SK-N-SH treated with all-trans-retinoic acid at 6 μM for 48 hours (cell line): Measurements from ENCODE around the gene PGK1.

Experiments
- ARNTL ChIP-seq: fragments of 450-650 bp; formaldehyde crosslinking; IDR thresholded peaks from 2 replicates; pipeline ENCODE4 v1.5.0; 2020; ENCODE audit warnings: low read depth, mild to moderate bottlenecking, moderate library complexity, borderline replicate concordance
- BACH2 ChIP-seq: fragments of 250-450 bp; sonication (Bioruptor Pico); IDR thresholded peaks from 2 replicates; pipeline ENCODE4 v1.9.0; 2021; ENCODE audit warnings: mild to moderate bottlenecking, borderline replicate concordance
- CREB5 ChIP-seq: fragments of 250-450 bp; sonication (Bioruptor Pico); IDR thresholded peaks from 2 replicates; pipeline ENCODE4 v1.5.1; 2020; ENCODE audit warnings: low read depth, mild to moderate bottlenecking, moderate library complexity
- CSRNP3 ChIP-seq: fragments of 250-450 bp; sonication (Bioruptor Pico); IDR thresholded peaks from 2 replicates; pipeline ENCODE4 v1.5.1; 2021; ENCODE audit warnings: mild to moderate bottlenecking, moderate library complexity
- ISL1 ChIP-seq: fragments of 250-450 bp; sonication (Bioruptor Pico); IDR thresholded peaks from 2 replicates; pipeline ENCODE4 v2.1.2; 2022; ENCODE audit warnings: mild to moderate bottlenecking, moderate library complexity
- OSR1 ChIP-seq: fragments of 250-450 bp; sonication (Bioruptor Pico); IDR thresholded peaks from 2 replicates; pipeline ENCODE4 v1.8.0; 2022; ENCODE audit warnings: moderate library complexity, mild to moderate bottlenecking, inconsistent platforms
- PATZ1 ChIP-seq: fragments of 250-450 bp; sonication (Bioruptor Pico); IDR thresholded peaks from 2 replicates; pipeline ENCODE4 v1.8.0; 2020; ENCODE audit warnings: mild to moderate bottlenecking, moderate library complexity, borderline replicate concordance
- RARB ChIP-seq: fragments of 250-450 bp; sonication (Bioruptor Pico); IDR thresholded peaks from 2 replicates; pipeline ENCODE4 v1.8.0; 2021; ENCODE audit warnings: mild to moderate bottlenecking, moderate library complexity
- TCF4 ChIP-seq: fragments of 250-450 bp; sonication (Bioruptor Pico); IDR thresholded peaks from 2 replicates; pipeline ENCODE4 v1.8.0; 2021; ENCODE audit warnings: mild to moderate bottlenecking, moderate library complexity, borderline replicate concordance
- TSHZ2 ChIP-seq: fragments of 250-450 bp; sonication (Bioruptor Pico); IDR thresholded peaks from 2 replicates; pipeline ENCODE4 v1.5.0; 2020; ENCODE audit warnings: mild to moderate bottlenecking, moderate library complexity
- ZFP3 ChIP-seq: fragments of 250-450 bp; sonication (Bioruptor Pico); IDR thresholded peaks from 2 replicates; pipeline ENCODE4 v1.5.0; 2020; ENCODE audit warnings: mild to moderate bottlenecking, moderate library complexity
- ZFP30 ChIP-seq: fragments of 450-650 bp; formaldehyde crosslinking; IDR thresholded peaks from 2 replicates; pipeline ENCODE4 v1.5.0; 2022; ENCODE audit warnings: mild to moderate bottlenecking, moderate library complexity
- ZNF565 ChIP-seq: fragments of 450-650 bp; formaldehyde crosslinking; conservative IDR thresholded peaks from 2 replicates; pipeline ENCODE4 v1.5.0; 2020; ENCODE audit warnings: low read depth, mild to moderate bottlenecking, moderate library complexity

GRCh38 chrX:78098108-78098507 lies 5.9 kb upstream of the PGK1 start:
- TF ChIP-seq PATZ1 (CRISPR knock-in tag) (no peak), TSHZ2 (no peak), ZFP3 (CRISPR knock-in tag) (no peak), BACH2 (no peak), TCF4 (no peak), CREB5 (no peak), ARNTL (CRISPR knock-in tag) (no peak), RARB (no peak), ZFP30 (no peak), ZNF565 (CRISPR knock-in tag) (no peak), CSRNP3 (CRISPR knock-in tag) (no peak), OSR1 (CRISPR knock-in tag) (no peak), ISL1 (CRISPR knock-in tag) (no peak)
